GM21619 (cell line): ENCODE results near the gene CNTNAP2.
"Not testable (repeated sequence)": the region's sequence is repeated elsewhere in the genome, so short reads cannot be mapped to it uniquely, and the experiment has no call there.

Experiments
- ATAC-seq: cut with Tn5 transposase; IDR thresholded peaks from one replicate; pipeline ENCODE4 v1.9.1; 2021; ENCODE audit not compliant: unreplicated experiment

Gene CNTNAP2

DNA sequence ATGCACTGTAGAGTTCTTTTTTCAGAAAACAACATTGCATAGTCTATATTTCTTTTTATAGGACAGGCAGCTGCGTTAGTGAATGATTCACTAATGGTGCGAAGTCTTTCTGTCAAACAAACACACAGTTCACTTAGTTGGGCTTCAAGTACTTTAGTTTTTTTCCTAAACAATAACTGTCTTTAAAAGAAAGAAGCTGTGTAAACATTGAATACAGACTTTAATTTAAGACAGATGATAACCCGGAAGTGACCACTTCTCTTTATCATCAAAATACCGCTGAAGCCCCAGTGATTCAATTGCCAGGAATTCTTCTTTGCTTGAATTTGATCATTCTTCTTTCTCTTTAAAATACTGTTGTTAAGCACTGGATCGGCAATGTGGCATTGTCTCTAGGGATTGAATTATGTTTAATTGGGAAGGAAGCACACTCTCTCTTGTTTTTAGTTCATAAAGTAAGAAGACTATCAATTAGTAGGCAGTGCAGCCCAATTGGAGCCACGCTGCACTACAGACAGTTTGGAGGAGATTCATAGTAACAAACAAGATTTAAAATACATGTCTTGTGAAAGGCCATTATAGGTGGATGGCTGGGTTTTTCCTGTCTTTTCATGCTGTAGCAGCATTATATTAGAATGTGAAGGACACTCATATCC, 30.4 kb downstream of the CNTNAP2 start:
- no peak for ATAC-seq

DNA sequence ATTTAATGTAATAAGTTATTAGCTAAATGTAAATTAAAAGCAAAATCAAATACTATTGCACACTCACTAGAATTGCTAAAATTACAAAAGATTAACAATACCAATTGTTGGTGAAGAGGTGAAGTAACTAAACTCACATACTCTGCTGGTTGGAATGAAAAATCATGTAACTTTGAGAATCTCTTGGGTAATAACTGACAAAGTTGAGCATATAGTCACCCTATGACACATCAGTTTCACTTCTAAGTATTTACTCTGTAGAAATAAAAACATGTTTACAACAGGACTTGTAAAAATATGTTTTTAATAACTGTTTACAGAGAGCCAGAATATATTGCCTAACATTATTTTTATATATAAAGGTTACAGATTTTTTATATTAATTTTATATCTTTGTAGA, 33.6 kb downstream of the CNTNAP2 start:
- no peak for ATAC-seq

DNA sequence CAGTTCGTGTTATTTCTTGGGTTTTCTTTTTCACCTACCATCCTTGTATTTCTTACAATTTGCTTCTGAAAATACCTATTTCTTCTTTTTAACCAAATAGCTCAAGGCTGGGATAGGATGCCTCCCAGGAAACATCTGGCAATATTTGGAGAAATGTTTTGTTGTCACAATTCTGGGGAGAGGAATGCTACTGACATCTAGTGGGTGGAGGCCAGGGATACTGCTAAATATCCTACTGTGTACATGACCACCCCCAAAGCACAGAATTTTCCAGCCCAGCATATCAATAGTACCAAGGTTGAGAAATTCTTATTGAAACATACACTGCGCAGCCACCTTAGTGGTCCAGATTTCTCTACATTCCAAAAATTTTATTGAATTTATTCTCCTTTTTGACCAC, 55.5 kb downstream of the CNTNAP2 start:
- no peak for ATAC-seq

DNA sequence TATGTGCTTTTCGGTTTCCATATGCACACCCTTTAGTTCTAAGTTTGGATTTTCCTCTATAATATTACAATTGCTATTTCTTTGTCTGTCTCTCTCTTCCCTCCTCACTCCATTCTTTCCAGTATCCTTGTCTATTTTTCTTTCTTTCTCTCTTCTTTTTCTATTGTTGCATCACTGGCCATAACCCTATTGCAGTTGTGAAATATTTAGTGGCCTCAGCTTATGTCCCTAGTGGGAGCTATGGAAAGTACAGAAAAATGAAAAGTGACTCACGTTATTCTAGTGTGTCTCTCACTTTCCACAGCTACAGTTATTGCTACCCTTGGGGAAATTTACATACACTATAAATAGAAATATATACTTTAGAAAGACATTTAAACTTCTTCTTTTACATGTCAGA, 59.1 kb downstream of the CNTNAP2 start:
- no peak for ATAC-seq

DNA sequence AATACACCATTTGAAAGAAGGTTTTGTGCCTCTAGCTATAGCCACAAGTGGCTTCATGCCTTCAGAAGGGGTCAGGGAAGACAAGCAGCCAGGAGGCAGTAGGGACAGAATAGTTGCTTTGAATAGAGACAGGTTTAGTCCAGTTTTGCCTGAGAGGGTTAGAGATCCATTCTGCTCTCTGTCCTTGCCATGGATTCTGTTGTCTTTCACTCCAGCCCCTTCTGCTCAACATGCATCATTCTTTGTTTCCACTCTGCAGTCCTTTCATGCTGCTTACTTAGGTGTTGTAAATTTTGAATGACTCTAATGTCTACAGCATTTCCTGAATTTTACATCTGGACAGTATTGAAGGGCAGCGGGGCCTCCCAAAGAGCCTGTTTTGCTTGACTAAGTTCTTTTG, 60.3 kb downstream of the CNTNAP2 start:
- ATAC-seq: no peak

DNA sequence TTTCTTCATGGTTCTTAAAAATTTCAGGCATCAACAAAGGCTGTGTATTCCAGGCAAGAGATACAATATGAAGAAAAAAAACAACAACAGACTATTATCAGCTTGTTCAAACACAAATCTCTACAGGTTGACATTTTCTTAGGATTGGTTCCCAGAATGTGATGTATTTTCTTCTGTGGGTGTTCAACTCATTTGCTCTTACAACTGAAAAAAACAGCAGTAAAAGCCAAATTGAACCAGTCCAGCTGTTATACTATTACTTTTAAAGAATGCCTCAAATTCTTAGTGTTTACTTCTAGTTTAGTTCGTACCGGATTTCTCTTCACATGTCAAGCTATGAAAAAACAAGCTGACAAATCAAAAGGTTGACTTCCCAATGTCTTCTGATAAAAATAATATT, 60.7 kb downstream of the CNTNAP2 start:
- ATAC-seq: no peak

DNA sequence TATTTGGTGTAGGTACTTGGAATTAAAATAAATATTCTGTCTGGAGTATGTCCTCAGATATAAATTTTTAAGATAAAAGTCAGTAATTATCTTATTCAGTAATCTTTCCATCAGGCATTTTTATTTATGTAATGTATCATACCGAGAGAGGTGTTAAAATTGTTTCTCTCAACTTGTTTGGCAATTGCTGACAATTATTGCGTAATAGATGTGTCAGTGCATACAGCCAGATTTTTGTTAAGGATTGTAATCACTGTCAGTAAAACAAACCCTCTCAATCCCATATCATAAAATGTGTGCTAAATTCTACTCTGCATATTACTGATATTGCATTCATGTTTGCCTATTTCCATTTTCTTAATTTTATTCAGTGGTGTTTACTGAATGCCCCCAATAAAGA, 69.2 kb downstream of the CNTNAP2 start:
- no peak for ATAC-seq

DNA sequence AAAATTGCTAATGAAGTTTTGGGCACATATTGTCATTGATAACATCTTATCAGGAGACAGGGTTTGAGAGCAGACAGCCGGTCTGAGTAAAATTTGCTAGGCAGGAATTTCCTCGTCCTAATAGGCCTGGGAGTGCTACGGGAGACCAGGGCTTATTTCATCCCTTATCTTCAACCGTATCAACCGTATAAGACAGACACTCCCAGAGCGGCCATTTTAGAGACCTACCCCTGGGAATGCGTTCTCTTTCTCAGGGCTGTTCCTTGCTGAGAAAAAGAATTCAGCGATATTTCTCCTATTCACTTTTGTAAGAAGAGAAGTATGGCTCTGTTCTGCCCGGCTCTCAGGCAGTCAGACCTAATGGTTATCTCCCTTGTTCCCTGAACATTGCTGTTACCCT, 74.8 kb downstream of the CNTNAP2 start:
- ATAC-seq: not testable (repeated sequence)

DNA sequence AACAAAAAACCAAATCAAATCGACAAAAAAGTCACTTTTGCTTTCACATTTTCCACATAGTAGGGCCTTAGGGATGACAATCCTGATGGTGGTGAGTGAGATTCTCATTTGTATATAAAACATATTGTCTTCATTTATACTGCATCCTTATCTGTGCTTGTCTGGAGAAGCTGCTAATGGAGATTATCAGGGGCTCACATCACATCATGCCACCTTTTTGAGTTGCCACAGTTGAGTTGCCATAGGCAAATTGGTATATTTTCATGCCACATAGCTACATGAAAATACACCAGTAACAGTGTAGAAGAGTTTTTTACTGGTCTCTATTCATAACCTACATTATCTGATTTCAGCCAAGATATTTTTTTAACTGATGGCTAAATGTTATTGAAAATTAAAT, 85.3 kb downstream of the CNTNAP2 start:
- no peak for ATAC-seq

DNA sequence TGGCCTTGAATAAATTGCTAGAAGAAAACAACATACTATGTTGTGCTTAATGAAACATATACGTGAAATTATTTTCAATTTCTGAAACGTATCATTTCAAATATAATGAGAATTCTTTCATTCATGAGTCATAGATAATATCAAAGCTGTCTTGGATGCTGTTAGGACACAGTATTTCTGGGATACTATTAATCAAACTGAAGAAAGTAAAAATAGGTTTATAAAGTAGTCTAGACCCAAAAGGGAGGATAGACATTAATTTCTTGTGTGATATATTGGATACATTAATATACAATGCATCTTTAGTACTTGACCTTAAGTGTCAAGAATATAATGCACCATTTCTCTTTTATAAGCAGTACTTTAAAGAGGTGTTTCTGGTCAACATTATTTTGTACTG, 89.7 kb downstream of the CNTNAP2 start:
- no peak for ATAC-seq

DNA sequence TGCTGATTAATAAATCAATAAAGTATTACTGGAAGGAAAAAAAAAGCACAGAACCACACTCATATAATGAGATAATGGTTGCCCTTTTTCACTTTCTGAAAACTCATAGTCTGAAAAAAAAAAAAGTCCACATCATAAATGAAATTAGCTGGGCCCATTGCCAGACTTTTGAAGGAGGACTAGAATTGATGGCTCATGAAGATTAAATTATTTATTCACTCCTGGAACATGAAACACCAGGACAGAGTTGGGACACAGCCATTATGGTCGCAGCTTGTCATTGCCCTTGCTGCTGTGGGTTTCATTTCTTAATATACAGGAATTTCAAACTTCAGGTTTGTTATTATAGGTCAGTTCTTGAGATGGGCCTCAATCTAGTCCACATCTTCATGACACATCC, 91.9 kb downstream of the CNTNAP2 start:
- ATAC-seq: no peak

DNA sequence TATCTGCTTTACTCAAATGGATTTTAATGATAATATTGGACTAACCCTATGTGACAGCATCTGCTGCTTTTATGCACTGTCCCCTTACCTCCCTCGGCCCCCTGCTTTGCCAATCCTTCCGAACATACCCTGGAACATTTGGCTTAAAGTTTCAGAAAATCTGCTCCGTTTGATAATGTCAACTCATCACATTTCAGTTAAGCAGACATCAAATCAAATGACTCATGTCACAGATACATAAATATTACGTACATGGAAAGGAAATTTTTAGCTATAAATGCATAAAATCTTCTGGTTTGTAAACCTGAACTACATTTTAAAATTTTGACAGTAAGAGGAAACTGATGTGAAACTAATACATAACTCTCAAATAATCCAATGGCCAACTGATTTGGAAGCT, 98.2 kb downstream of the CNTNAP2 start:
- ATAC-seq: no peak

DNA sequence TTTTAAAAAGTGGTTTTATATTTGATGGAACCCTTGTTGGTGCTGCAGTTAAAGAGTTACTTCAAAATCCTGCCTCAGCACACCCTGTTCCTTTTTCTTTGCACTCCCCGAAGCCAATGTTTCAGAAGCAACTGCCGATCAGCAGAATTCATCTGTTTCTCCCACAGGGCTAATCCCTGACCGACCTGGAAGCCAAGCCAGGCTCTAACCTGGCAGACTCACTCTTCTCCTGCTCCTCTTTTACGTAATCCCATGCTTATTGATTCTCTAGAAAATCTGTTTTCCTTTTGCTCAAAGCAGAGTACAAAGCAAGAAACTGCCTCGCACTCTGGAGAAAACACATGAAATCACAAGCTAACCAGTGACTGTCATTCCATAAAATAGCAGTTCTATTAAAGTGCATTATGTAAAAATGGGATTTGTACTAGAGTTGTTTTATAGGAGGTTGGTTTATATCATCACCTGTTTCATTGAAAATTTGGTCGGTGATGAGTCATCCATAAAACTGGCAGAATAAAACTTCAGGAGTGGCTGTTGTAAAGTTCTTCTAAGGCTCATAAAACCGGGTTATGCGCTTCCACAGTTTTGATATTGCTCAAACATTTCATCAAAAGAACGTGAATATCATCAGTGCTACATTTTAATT, 99.9 kb downstream of the CNTNAP2 start:
- ATAC-seq: no peak

DNA sequence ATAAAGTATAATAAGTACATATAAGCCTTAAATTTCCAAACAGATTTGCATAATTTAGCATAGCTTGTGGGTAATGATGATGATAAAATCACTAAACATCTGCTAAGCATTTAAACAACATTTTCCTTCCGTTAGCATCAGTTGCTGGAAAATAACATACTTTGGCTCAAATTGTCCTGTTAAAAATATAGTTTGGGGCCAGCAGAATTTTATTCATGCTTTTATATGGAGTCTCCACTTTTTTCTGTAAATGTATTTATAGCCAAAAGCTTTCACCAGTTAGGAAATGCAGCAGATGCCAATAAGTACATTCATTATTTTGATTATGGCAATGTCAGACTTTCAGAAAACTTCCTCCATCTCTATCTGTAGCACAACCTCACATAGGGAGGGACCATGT, 107.2 kb downstream of the CNTNAP2 start:
- ATAC-seq: no peak

DNA sequence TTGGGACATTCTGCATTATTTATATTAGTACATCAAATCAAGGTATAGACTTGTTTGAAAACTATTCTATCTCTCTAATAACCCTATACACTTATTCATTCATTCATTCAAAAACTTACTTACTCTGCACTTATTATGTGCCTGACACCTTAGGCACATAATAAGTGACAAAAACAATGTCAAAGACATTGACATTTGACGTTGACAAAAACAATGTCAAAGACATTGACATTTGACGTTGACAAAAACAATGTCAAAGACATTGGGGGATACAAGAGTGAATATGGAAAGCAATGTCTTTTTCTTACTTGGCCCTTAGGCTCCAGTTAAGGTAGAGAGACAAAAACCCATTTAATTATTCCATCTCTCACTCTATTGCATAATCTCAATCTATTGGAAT, 116.0 kb downstream of the CNTNAP2 start:
- ATAC-seq: no peak

DNA sequence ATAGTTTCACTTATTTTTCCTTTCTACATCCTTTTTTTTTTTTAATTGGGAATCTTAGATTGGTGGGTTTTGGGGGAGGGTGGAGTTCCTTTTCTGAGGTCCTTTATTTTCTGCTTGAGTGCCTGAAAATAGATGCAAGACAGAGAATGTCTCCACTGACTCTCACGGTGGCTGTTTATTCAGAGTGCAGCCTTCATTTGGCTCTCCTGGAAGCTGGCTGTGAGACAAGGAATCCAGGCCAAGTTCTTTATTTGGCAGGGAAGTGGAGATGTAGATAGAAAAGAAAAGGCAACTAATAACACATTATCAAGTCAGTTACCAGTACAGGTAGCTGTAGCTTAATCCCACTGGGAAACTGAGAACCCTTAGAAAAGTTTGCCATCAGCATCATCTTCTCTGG, 118.6 kb downstream of the CNTNAP2 start:
- no peak for ATAC-seq

DNA sequence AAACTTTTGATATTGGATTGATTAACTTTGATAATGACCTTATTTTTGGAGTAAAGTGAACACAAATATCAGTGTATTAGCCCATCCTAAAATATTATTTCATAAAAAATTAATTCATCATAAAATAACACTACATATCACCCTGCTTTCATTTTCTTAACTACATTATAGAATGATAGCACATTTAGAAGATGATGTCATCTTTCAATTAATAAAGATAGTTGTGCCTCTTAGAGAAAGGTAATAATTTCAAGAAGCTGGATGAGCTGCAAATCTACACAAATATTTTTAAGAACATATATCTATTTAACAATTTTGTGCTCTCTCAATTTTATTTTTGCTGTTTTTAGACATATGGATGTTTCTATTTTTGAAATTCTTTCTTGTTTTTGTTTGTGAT, 126.1 kb downstream of the CNTNAP2 start:
- ATAC-seq: no peak

DNA sequence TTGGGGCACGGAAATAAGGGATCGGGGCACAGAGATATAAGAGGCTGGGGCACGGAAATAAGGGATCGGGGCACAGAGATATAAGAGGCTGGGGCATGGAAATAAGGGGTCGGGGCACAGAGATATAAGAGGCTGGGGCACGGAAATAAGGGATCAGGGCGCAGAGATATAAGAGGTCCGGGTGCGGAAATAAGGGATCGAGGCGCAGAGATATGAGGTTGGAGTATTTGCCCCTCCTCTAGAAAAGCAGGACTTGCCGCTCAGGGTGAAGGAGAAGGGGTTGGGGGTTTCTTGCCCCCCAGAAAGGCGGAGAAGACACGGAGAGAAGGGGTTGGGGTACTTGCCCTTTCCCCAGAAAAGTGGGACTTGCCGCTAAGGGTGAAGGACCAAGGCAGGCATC, 131.4 kb downstream of the CNTNAP2 start:
- ATAC-seq: not testable (repeated sequence)

DNA sequence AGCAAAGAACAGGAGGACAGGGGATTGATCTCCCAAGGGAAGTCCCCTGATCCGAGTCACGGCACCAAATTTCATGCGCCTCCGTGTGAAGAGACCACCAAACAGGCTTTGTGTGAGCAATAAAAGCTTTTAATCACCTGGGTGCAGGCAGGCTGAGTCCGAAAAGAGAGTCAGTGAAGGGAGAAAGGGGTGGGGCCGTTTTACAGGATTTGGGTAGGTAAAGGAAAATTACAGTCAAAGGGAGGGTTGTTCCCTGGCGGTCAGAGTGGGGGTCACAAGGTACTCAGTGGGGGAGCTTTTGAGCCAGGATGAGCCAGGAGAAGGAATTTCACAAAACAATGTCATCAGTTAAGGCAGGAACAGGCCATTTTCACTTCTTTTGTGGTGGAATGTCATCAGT, 132.1 kb downstream of the CNTNAP2 start:
- not testable (repeated sequence) for ATAC-seq

DNA sequence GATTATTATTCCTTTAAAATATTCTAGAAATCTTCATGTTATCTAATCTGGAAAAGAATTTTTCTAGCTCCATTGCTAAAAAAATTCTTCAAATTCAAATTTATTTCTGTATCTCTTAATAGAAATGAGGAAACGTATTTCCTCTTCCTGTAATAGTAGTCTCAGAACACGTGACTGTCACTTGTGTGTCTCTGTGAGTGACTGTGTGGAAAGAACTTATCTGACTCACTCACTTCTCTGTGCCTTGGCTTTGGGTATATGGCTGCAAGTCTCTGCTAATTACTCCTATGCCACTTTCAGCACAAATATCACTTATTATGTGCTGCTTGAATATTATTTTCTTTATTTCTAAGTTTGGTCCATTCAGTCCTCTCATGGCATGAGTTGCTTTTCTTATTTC, 132.7 kb downstream of the CNTNAP2 start:
- ATAC-seq: no peak

DNA sequence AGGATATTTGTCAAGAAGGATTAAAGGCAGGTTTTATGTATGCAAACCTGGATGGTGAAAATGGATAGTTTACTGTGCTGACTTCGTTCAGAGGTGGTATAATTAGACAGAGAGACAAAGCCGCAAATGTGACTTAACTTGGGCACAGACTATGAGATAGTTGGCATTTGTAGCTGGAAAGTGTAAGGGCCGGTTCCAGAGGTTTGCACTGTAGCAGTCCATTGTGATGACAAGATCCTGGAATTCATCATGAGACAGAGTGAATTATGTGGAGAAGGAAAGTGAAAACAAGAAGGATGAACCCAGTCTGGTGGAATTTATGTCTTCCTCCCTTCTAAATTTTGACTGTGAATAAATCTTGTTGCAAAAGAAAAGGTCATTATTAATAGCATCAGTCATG, 139.0 kb downstream of the CNTNAP2 start:
- no peak for ATAC-seq

DNA sequence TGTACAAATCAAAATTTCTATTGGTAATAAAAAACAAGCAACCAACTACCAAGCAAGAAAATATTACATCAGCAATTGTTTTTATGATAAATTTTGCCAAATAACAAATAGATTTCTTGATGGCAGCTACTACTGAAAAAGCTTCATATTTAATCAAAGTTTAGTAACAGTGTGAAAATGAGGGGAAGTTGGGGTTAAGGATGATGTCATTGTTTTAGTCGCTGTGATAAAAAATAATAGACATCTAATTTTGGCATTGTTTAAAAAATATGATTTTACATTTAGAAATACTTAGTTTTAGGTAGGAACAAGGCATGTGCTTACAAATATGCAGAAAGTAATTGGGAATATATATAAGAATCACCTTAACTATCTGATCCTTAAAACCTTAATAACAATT, 145.9 kb downstream of the CNTNAP2 start:
- ATAC-seq: no peak

DNA sequence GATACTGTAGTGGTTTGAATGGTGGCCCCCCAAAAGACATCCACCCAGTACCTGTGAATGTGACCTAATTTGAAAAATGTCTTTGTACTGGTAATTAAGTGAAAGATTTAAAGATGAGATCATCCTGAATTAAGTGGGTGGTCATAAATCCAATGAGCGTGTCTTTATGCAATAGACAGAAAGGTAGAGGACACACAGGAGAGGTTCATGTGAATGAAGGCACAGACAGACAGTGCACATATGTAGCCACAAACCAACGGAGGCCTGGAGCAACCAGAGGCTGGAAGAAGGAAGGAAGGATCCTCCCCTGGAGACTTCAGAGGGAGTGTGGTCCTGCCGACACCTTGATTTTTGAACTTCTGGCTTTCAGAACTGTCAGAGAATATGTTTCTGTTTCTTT, 160.3 kb downstream of the CNTNAP2 start:
- no peak for ATAC-seq
